ENCODE data around the gene CNTN6.

The CNTN6 gene

GRCh38 chr3:1400571-1400970, 307.7 kb downstream of the CNTN6 start:
- Histone ChIP-seq H3K27ac (ENCODE audit: low read depth, low read length, severe bottlenecking) (no peak overlapping the region), H3K36me3 (ENCODE audit: control insufficient read depth, insufficient read depth, low read length) (no peaks in the 10 kb centered on the region), H3K4me1 (ENCODE audit: control insufficient read depth, insufficient read depth, low read length, poor library complexity, severe bottlenecking) (peaks cover 5% of the 10 kb centered on the region), H3K9me3 (ENCODE audit: control insufficient read depth, low read length) (peaks cover 2% of the 10 kb centered on the region), H3K4me3 (ENCODE audit: extremely low read depth, insufficient read depth, low read length, poor library complexity, severe bottlenecking) (no peak overlapping the region)
- 80 to 100% methylated on average over 1 to 2 of the region's 3 CpGs for WGBS, 2 experiments (ENCODE audit: insufficient coverage in 2 of 2)

- Histone ChIP-seq H3K27ac (ENCODE audit: low read depth, low read length, severe bottlenecking) (peak overlapping the region; percentile 16), H3K9me3 (ENCODE audit: control insufficient read depth, low read length) (peaks cover 3% of the 10 kb centered on the region), H3K4me3 (ENCODE audit: extremely low read depth, insufficient read depth, low read length, poor library complexity, severe bottlenecking) (no peak overlapping the region), H3K36me3 (ENCODE audit: control insufficient read depth, insufficient read depth, low read length) (no peaks in the 10 kb centered on the region), H3K4me1 (ENCODE audit: control insufficient read depth, insufficient read depth, low read length, poor library complexity, severe bottlenecking) (peaks cover 5% of the 10 kb centered on the region)
- no CpG with 5 or more reads among the region's 2 CpGs for WGBS, 2 experiments (ENCODE audit: insufficient coverage in 2 of 2)
These were observed 311.6 kb downstream of the CNTN6 start for GRCh38 chr3:1404270-1404962.

GRCh38 chr3:1406250-1406649, 313.4 kb downstream of the CNTN6 start:
- Histone ChIP-seq H3K27ac (ENCODE audit: low read depth, low read length, severe bottlenecking) (no peak overlapping the region), H3K36me3 (ENCODE audit: control insufficient read depth, insufficient read depth, low read length) (no peaks in the 10 kb centered on the region), H3K9me3 (ENCODE audit: control insufficient read depth, low read length) (peaks cover 3% of the 10 kb centered on the region), H3K4me3 (ENCODE audit: extremely low read depth, insufficient read depth, low read length, poor library complexity, severe bottlenecking) (no peak overlapping the region), H3K4me1 (ENCODE audit: control insufficient read depth, insufficient read depth, low read length, poor library complexity, severe bottlenecking) (peaks cover 5% of the 10 kb centered on the region)

- Histone ChIP-seq H3K4me1 (ENCODE audit: control insufficient read depth, insufficient read depth, low read length, poor library complexity, severe bottlenecking) (no peaks in the 10 kb centered on the region), H3K9me3 (ENCODE audit: control insufficient read depth, low read length) (no peaks in the 10 kb centered on the region), H3K4me3 (ENCODE audit: extremely low read depth, insufficient read depth, low read length, poor library complexity, severe bottlenecking) (no peak overlapping the region), H3K27ac (ENCODE audit: low read depth, low read length, severe bottlenecking) (no peak overlapping the region), H3K36me3 (ENCODE audit: control insufficient read depth, insufficient read depth, low read length) (no peaks in the 10 kb centered on the region)
- WGBS, 2 experiments (ENCODE audit: insufficient coverage in 2 of 2), result 68 to 85% methylated on average over 2 to 3 of the region's 3 CpGs
These were observed 328.8 kb downstream of the CNTN6 start for GRCh38 chr3:1421577-1421976.

GRCh38 chr3:1423566-1424089, 330.8 kb downstream of the CNTN6 start:
- WGBS, 2 experiments (ENCODE audit: insufficient coverage in 2 of 2), result 100% methylated on average over 1 of the region's 3 CpGs; no CpG with 5 or more reads in 1 of the 2 experiments
- H3K4me1 ChIP-seq (ENCODE audit: control insufficient read depth, insufficient read depth, low read length, poor library complexity, severe bottlenecking), result no peaks in the 10 kb centered on the region
- H3K36me3 ChIP-seq (ENCODE audit: control insufficient read depth, insufficient read depth, low read length), result no peaks in the 10 kb centered on the region
- no peak overlapping the region for H3K4me3 ChIP-seq (ENCODE audit: extremely low read depth, insufficient read depth, low read length, poor library complexity, severe bottlenecking)
- H3K9me3 ChIP-seq (ENCODE audit: control insufficient read depth, low read length), result no peaks in the 10 kb centered on the region
- H3K27ac ChIP-seq (ENCODE audit: low read depth, low read length, severe bottlenecking), result no peak overlapping the region

GRCh38 chr3:1439395-1439794, 346.6 kb downstream of the CNTN6 start:
- H3K4me3 ChIP-seq (ENCODE audit: extremely low read depth, insufficient read depth, low read length, poor library complexity, severe bottlenecking), result no peak overlapping the region
- 80 to 90% methylated on average over 1 of the region's 2 CpGs for WGBS, 2 experiments (ENCODE audit: insufficient coverage in 2 of 2)
- H3K4me1 ChIP-seq (ENCODE audit: control insufficient read depth, insufficient read depth, low read length, poor library complexity, severe bottlenecking), result no peaks in the 10 kb centered on the region
- H3K9me3 ChIP-seq (ENCODE audit: control insufficient read depth, low read length), result no peaks in the 10 kb centered on the region
- no peaks in the 10 kb centered on the region for H3K36me3 ChIP-seq (ENCODE audit: control insufficient read depth, insufficient read depth, low read length)
- H3K27ac ChIP-seq (ENCODE audit: low read depth, low read length, severe bottlenecking), result no peak overlapping the region

GRCh38 chr3:1442271-1442670, 349.4 kb downstream of the CNTN6 start:
- H3K36me3 ChIP-seq (ENCODE audit: control insufficient read depth, insufficient read depth, low read length), result no peaks in the 10 kb centered on the region
- no peaks in the 10 kb centered on the region for H3K9me3 ChIP-seq (ENCODE audit: control insufficient read depth, low read length)
- H3K27ac ChIP-seq (ENCODE audit: low read depth, low read length, severe bottlenecking), result no peak overlapping the region
- no peak overlapping the region for H3K4me3 ChIP-seq (ENCODE audit: extremely low read depth, insufficient read depth, low read length, poor library complexity, severe bottlenecking)
- WGBS, 2 experiments (ENCODE audit: insufficient coverage in 2 of 2), result 67 to 92% methylated on average over 3 of the region's 3 CpGs
- H3K4me1 ChIP-seq (ENCODE audit: control insufficient read depth, insufficient read depth, low read length, poor library complexity, severe bottlenecking), result no peaks in the 10 kb centered on the region

- Histone ChIP-seq H3K4me3 (ENCODE audit: extremely low read depth, insufficient read depth, low read length, poor library complexity, severe bottlenecking) (no peak overlapping the region), H3K36me3 (ENCODE audit: control insufficient read depth, insufficient read depth, low read length) (no peaks in the 10 kb centered on the region), H3K4me1 (ENCODE audit: control insufficient read depth, insufficient read depth, low read length, poor library complexity, severe bottlenecking) (no peaks in the 10 kb centered on the region), H3K27ac (ENCODE audit: low read depth, low read length, severe bottlenecking) (no peak overlapping the region), H3K9me3 (ENCODE audit: control insufficient read depth, low read length) (no peaks in the 10 kb centered on the region)
- WGBS, 2 experiments (ENCODE audit: insufficient coverage in 2 of 2), result 64 to 84% methylated on average over 2 to 3 of the region's 3 CpGs
These were observed 351.4 kb downstream of the CNTN6 start for GRCh38 chr3:1444195-1444594.

- H3K4me3 ChIP-seq (ENCODE audit: extremely low read depth, insufficient read depth, low read length, poor library complexity, severe bottlenecking), result no peak overlapping the region
- no peak overlapping the region for H3K27ac ChIP-seq (ENCODE audit: low read depth, low read length, severe bottlenecking)
- no peaks in the 10 kb centered on the region for H3K4me1 ChIP-seq (ENCODE audit: control insufficient read depth, insufficient read depth, low read length, poor library complexity, severe bottlenecking)
- H3K36me3 ChIP-seq (ENCODE audit: control insufficient read depth, insufficient read depth, low read length), result no peaks in the 10 kb centered on the region
- H3K9me3 ChIP-seq (ENCODE audit: control insufficient read depth, low read length), result no peaks in the 10 kb centered on the region
These were observed 353.7 kb downstream of the CNTN6 start for GRCh38 chr3:1446531-1446930.

GRCh38 chr3:1447452-1447851, 354.6 kb downstream of the CNTN6 start:
- no peak overlapping the region for H3K4me3 ChIP-seq (ENCODE audit: extremely low read depth, insufficient read depth, low read length, poor library complexity, severe bottlenecking)
- H3K9me3 ChIP-seq (ENCODE audit: control insufficient read depth, low read length), result no peaks in the 10 kb centered on the region
- no CpG with 5 or more reads among the region's 1 CpG for WGBS, 2 experiments (ENCODE audit: insufficient coverage in 2 of 2)
- H3K4me1 ChIP-seq (ENCODE audit: control insufficient read depth, insufficient read depth, low read length, poor library complexity, severe bottlenecking), result no peaks in the 10 kb centered on the region
- H3K27ac ChIP-seq (ENCODE audit: low read depth, low read length, severe bottlenecking), result no peak overlapping the region
- no peaks in the 10 kb centered on the region for H3K36me3 ChIP-seq (ENCODE audit: control insufficient read depth, insufficient read depth, low read length)

- H3K4me3 ChIP-seq (ENCODE audit: extremely low read depth, insufficient read depth, low read length, poor library complexity, severe bottlenecking), result no peak overlapping the region
- H3K4me1 ChIP-seq (ENCODE audit: control insufficient read depth, insufficient read depth, low read length, poor library complexity, severe bottlenecking), result no peaks in the 10 kb centered on the region
- no peak overlapping the region for H3K27ac ChIP-seq (ENCODE audit: low read depth, low read length, severe bottlenecking)
- H3K36me3 ChIP-seq (ENCODE audit: control insufficient read depth, insufficient read depth, low read length), result no peaks in the 10 kb centered on the region
- no peaks in the 10 kb centered on the region for H3K9me3 ChIP-seq (ENCODE audit: control insufficient read depth, low read length)
These were observed 355.6 kb downstream of the CNTN6 start for GRCh38 chr3:1448443-1448842.

All from mesodermal cell (in vitro differentiated cells).